ENCODE measurements around the gene MAGI1.

MAGI1 gene

GRCh38 chr3:65500398-65501306 lies 538.1 kb downstream of the MAGI1 start:
- no peak for DNase-seq

- DNase-seq: no peak
Measured at GRCh38 chr3:65497846-65498245, 540.9 kb downstream of the MAGI1 start.

GRCh38 chr3:65497236-65497635 lies 541.5 kb downstream of the MAGI1 start:
- DNase-seq: no peak

- no peak for DNase-seq
Measured at GRCh38 chr3:65493938-65494337, 544.8 kb downstream of the MAGI1 start.

- DNase-seq: no peak
Measured at GRCh38 chr3:65493371-65493882, 545.3 kb downstream of the MAGI1 start.

- DNase-seq: no peak
Measured at GRCh38 chr3:65492249-65492648, 546.5 kb downstream of the MAGI1 start.

GRCh38 chr3:65490114-65490513 lies 548.6 kb downstream of the MAGI1 start:
- DNase-seq: no peak

GRCh38 chr3:65489253-65489652 lies 549.5 kb downstream of the MAGI1 start:
- no peak for DNase-seq

- no peak for DNase-seq
Measured at GRCh38 chr3:65485826-65486469, 552.8 kb downstream of the MAGI1 start.

- no peak for DNase-seq
Measured at GRCh38 chr3:65484964-65485363, 553.8 kb downstream of the MAGI1 start.

GRCh38 chr3:65483480-65483879 lies 555.2 kb downstream of the MAGI1 start:
- DNase-seq: no peak

GRCh38 chr3:65483011-65483410 lies 555.7 kb downstream of the MAGI1 start:
- no peak for DNase-seq

GRCh38 chr3:65481085-65481484 lies 557.6 kb downstream of the MAGI1 start:
- no peak for DNase-seq

GRCh38 chr3:65479990-65480389 lies 558.7 kb downstream of the MAGI1 start:
- no peak for DNase-seq

- DNase-seq: no peak
Measured at GRCh38 chr3:65478551-65479500, 559.9 kb downstream of the MAGI1 start.

GRCh38 chr3:65473736-65474135 lies 565.0 kb downstream of the MAGI1 start:
- DNase-seq: no peak

GRCh38 chr3:65472501-65472900 lies 566.2 kb downstream of the MAGI1 start:
- no peak for DNase-seq

- DNase-seq: no peak
Measured at GRCh38 chr3:65466300-65466988, 572.3 kb downstream of the MAGI1 start.

- no peak for DNase-seq
Measured at GRCh38 chr3:65449841-65450428, 588.8 kb downstream of the MAGI1 start.

- DNase-seq: no peak
Measured at GRCh38 chr3:65448120-65448519, 590.6 kb downstream of the MAGI1 start.

GRCh38 chr3:65445573-65446169 lies 593.0 kb downstream of the MAGI1 start:
- DNase-seq: no peak

Data from T-helper 2 cell (primary cell).